GM13977 (cell line): ENCODE measurements around the gene HEBP1.

Experiments
- DNase-seq: peaks from one replicate; pipeline ENCODE4 v3.0.0; 2012; ENCODE audit warnings: low spot score
- CTCF ChIP-seq: IDR thresholded peaks from 2 replicates; pipeline ENCODE4 v1.5.1; 2012; ENCODE audit warnings: mild to moderate bottlenecking, control low read depth; ENCODE audit not compliant: insufficient read depth; ENCODE audit errors: extremely low read depth, missing control alignments
- in situ Hi-C: fragments of 300-500 bp; cut with MboI; formaldehyde crosslinking; loops from one replicate; pipeline ENCODE4 v1.12.0; 2022; ENCODE audit warnings: low sequenced_read_pairs, low pct_unique_long_range_greater_than_20kb, mixed read lengths, inconsistent platforms; ENCODE audit not compliant: unreplicated experiment

HEBP1 gene

GRCh38 chr12:13000616-13000924 lies 505 bp upstream of the HEBP1 start:
- in situ Hi-C loops, result loop anchor here (25.0 kb wide), 1 partner anchor 212 kb away; no protein-coding TSS in a partner anchor
- DNase-seq, result no peak
- no peak for TF ChIP-seq CTCF

- TF ChIP-seq CTCF, result no peak
- DNase-seq, result no peak
- in situ Hi-C loops, result no loop called here
Measured at GRCh38 chr12:12999271-12999958, 650 bp downstream of the HEBP1 start.

GRCh38 chr12:12998248-12998647 lies 1.8 kb downstream of the HEBP1 start:
- TF ChIP-seq CTCF, result no peak
- DNase-seq, result no peak
- in situ Hi-C loops, result no loop called here

GRCh38 chr12:12997734-12998133 lies 2.3 kb downstream of the HEBP1 start:
- no peak for DNase-seq
- in situ Hi-C loops, result no loop called here
- no peak for TF ChIP-seq CTCF

- no peak for TF ChIP-seq CTCF
- no peak for DNase-seq
- in situ Hi-C loops, result no loop called here
Measured at GRCh38 chr12:12997156-12997555, 2.9 kb downstream of the HEBP1 start.

- DNase-seq, result no peak
- no peak for TF ChIP-seq CTCF
- in situ Hi-C loops, result no loop called here
Measured at GRCh38 chr12:12996209-12996608, 3.9 kb downstream of the HEBP1 start.
